Stimulated activated CD8-positive, alpha-beta memory T cell treated with anti-CD3 and anti-CD28 coated beads, Interleukin-2, amount 100 ng/mL, for 1 hour (primary cell): Measurements from ENCODE around the gene CCAR1.
"Not testable (repeated sequence)": the region's sequence is repeated elsewhere in the genome, so short reads cannot be mapped to it uniquely, and the experiment has no call there.

Experiments
- DNase-seq, 2 donors: peaks; one replicate each; pipeline ENCODE4 v3.0.0-alpha.2; 2020; ENCODE audit warnings: low read depth in 2 of 2

The CCAR1 gene

DNA sequence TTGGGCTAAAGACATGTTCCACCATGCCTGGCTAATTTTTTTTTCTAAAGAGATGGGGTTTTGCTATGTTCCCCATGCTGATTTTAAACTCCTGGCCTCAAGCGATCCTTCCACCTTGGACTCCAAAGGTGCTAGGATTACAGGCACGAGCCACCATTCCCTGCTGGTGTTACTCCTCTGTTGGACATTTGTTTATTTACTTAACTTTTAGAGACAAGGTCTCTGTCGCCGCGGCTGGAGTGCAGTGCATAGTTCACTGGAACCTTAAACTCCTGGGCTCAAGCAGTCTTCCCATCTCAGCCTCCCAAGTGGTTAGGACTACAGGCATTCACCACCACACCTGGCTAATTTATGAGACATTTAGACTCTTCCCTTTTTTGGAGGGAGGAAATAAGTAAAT is 38.9 kb downstream of the CCAR1 start:
- DNase-seq = no peak

GRCh38 chr10:68767407-68767806 is 46.4 kb downstream of the CCAR1 start:
- not testable (repeated sequence) for DNase-seq

DNA sequence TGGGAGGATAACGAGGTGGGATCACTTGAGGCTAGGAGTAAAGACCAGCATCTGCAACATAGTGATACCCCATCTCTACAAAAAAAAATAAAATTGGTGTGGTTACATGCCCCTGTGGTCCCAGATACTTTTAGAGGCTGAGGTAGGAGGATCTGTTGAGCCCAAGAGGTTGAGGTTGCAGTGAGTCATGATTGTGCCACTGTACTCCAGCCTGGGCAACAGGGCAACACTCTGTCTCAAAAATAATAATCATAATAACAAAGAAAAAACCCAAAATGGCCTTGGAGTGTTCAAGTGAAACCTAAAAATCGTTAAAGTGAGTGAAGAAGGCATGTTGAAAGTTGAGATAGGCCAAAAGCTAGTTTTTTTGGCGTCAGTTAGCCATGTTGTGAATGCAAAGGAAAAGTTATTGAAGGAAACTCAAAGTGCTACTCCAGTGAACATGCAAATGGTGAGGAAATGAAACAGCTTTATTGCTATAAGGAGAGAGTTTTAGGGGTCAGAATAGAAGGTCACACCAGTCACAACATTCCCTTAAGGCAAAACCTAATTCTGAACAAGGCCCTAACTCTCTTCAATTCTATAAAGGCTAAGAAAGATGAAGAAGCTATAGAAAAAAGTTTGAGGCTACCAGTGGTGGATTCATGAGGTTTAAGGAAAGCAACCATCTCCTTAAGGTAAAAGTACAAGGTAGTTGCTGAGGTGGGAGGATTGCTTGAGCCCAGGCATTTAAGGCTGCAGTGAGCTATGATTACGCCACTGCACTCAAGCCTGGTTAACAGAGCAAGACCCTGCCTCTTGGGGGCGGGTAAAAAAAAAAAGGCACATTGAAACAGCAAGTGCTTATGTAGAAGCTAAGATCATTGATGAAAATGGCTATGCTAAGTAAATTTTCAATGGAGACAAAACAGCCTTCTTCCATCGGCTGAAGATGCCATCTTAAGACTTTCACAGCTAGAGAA is 60.9 kb downstream of the CCAR1 start:
- DNase-seq = no peak

DNA sequence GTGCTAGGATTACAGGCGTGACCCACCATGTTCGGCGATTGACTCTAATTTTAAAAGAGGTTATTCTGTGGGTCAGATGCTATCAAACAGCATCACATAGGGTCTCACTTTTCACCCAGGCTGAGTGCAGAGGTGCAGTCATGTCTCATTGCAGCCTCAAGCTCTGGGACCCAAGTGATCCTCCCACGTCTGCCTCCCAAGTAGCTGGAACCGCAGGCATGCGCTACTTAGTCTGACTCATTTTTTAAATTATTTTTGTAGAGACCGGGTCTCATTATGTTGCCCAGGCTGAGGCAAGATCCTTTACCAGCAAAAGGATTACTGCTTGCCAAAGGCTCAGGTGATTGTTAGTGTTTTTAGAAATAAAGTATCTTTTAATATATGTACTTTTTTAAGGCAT is 63.4 kb downstream of the CCAR1 start:
- no peak for DNase-seq

DNA sequence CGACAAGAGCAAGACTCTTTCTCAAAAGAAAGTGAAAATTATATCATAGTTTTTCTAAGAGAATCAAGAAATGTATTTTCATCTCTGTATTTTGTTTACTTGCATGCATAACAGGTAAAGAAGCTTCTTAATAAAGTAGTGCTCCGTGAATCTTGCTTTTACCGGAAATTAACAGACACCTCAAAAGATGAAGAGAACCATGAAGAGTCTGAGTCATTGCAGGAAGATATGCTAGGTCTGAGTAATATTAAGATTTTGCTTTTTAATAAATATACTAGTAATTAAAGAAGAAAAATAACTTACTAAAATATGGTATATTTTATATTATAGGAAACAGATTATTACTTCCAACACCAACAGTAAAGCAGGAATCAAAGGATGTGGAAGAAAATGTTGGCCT is 66.8 kb downstream of the CCAR1 start:
- DNase-seq = no peak

GRCh38 chr10:68790476-68790875 is 69.4 kb downstream of the CCAR1 start:
- no peak for DNase-seq

GRCh38 chr10:68792115-68792514 is 71.1 kb downstream of the CCAR1 start:
- DNase-seq = no peak

GRCh38 chr10:68795886-68796532 is 75.0 kb downstream of the CCAR1 start:
- DNase-seq = no peak

DNA sequence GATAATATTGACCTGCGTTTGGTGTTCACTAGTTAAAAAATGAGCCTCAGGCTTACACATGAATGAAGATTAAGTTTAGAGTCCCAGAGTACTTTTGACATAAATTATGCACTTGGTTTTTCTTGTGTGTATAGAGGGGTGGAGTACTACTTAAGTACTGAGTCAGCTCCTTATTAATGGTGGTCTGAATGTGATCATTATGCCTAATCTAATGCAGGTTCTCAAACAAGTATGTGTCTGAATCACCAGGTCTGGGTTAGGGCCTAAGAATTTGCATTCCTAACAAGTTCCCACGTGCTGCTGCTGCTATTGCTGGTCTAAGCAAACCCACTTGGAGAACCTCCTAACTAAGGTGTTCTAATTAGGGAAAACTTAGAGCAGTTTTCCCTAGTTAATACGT is 75.6 kb downstream of the CCAR1 start:
- no peak for DNase-seq

DNA sequence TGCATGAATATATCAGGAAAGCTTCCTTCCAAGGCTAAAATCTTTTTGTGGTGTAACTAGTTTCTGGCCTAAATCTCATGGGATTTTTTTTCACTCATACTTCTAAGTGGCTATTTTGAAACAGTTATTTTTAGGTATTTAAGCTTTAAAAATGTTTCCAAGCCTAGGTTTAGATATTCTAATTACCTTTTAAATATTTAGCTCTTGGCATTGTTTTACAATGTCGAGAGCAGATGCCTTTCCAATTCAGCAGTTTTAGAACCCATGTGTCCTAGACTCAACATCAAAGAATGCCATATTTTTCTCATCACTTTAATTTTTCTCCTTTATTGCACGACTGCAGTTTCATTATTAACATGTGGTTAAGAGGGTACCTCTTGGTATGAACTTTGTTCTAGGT is 79.2 kb downstream of the CCAR1 start:
- no peak for DNase-seq

- DNase-seq = no peak
Observed at GRCh38 chr10:68804692-68805091, 83.7 kb downstream of the CCAR1 start.

- DNase-seq = not testable (repeated sequence)
Observed at GRCh38 chr10:68810830-68811229, 89.8 kb downstream of the CCAR1 start.

DNA sequence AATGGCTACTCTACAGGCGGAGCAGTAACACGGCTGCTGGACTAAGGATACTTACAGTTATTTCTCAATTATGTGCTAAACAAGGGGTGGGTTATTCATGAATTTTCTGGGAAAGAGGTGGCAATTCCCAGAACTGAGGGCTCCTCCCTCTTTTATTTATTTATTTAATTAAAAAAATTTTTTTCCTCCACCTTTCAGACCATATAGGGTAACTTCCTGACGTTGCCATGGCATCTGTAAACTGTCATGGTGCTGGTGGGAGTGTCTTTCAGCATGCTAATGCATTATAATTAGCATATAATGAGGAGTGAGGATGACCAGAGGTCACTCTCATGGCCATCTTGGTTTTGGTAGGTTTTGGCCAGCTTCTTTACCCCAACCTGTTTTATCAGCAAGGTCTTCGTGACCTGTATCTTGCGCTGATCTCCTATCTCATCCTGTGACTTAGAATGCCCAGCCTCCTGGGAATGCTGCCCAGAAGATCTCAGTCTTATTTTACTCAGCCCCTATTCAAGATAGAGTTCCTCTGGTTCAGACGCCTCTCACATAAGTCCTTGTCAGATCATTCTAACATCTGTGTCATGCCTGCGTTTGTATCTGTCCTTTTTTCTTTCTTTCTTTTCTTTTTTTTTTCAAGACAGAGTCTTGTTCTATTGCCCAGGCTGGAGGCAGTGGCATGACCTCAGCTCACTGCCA is 90.4 kb downstream of the CCAR1 start:
- DNase-seq = no peak

DNA sequence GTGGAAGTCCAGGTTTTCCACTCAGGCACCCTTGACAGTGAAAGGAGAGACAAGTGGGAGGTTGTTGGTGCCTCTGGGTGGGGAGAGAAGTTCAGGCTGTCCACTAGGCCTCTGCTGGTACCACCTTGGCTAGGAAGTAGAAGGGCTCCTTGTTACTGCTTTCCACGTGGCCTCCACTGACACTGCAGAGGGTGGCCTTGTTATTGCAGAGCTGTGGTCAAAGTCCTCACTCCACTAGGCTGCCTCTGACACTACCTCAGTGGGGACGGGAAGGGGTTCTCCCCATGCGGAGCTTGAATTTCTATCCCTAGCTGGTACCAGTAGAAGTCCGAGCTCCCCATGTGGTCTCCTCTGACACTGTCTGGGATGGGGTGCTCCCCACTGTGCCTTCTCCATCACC is 91.4 kb downstream of the CCAR1 start:
- DNase-seq = no peak

DNA sequence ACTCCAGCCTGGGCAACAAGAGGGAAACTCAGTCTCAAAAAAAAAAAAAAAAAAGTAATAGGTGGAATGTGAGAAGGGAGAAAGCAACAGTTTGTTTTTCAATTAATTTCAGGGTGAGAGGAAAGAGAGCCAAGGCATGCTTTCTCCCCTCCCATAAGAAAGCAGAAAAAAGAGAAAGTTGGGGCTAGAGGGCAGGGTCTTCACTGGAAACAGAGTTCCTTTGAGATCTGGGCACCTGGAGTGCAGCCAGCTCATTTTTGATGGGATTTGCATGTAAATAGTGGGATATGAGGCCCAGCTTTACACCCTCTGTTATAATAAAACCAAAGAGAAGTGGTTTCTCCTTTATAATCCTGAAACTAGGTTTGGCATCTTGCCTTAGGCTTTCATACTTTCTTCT is 92.5 kb downstream of the CCAR1 start:
- DNase-seq = no peak

- no peak for DNase-seq
Observed at GRCh38 chr10:68816796-68817412, 95.9 kb downstream of the CCAR1 start.

GRCh38 chr10:68820359-68820758 is 99.3 kb downstream of the CCAR1 start:
- not testable (repeated sequence) for DNase-seq

DNA sequence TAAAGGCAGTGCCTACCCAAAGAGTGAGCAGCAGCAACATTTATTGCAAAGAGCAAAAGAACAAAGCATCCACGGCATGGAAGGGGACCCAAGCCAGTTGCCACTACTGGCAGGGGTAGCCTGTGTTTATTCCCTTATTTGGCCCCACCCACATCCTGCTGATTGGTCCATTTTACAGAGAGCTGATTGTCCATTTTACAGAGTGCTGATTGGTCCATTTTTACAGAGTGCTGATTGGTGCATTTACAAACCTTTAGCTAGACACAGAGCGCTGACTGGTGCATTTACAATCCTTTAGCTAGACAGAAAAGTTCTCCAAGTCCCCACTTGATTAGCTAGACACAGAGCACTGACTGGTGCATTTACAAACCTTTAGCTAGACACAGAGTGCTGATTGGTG is 101.6 kb downstream of the CCAR1 start:
- DNase-seq = not testable (repeated sequence)

DNA sequence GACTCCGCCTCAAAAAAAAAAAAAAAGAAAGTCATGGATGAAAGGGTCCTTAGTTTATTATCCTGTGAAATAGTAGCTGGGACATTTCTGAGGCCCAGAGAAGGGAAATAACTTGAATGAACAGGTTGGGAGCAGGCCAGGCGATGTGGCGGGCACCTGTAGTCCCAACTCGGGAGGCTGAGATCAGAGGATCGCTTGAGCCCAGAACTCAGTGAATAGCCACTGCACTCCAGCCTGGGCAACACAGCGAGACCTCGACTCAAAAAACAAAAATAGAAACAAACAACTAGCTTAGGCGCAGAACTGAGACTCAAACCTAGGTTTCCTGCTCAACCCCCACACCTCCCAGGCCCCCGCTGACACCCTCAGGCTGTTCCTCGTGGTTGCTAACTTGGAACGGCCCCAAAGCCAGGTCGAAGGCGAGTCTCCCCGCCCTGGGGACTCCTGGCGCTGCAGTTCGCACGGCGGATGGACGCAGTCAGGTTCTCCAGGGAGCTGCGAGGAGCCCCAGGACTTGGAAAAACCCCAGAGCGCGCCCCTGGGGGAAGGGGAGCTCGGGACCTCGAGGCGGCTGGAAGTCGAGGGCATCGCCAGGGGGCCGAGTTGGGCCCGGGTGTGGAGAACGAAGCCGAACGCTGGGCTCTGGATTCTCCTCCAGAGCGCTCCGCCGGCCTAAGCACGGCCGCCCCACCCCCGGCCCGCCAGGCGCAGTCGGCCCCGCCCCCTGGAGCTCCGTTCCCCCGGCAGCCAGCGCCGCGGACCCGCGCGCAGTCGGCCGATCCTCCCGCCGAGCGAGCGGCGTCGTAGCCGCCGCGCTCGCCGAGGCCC is 105.9 kb downstream of the CCAR1 start, which contains the start of gene STOX1:
STOX1 (plus strand) TSS at position 768 of the 828 bp plus-strand sequence. CDS start 93 bp downstream, outside the sequence.
- peak in 1 of 2 donors; percentile 29 for DNase-seq

DNA sequence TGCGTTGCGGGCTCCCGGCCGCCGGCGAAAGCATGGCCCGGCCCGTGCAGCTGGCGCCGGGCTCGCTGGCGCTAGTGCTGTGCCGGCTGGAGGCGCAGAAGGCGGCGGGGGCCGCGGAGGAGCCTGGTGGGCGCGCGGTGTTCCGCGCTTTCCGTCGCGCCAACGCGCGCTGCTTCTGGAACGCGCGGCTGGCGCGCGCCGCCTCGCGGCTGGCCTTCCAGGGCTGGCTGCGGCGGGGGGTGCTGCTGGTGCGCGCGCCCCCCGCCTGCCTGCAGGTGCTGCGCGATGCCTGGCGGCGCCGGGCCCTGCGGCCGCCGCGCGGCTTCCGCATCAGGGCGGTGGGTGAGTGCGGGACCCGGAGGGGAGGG is 106.5 kb downstream of the CCAR1 start:
- not testable (repeated sequence) for DNase-seq

DNA sequence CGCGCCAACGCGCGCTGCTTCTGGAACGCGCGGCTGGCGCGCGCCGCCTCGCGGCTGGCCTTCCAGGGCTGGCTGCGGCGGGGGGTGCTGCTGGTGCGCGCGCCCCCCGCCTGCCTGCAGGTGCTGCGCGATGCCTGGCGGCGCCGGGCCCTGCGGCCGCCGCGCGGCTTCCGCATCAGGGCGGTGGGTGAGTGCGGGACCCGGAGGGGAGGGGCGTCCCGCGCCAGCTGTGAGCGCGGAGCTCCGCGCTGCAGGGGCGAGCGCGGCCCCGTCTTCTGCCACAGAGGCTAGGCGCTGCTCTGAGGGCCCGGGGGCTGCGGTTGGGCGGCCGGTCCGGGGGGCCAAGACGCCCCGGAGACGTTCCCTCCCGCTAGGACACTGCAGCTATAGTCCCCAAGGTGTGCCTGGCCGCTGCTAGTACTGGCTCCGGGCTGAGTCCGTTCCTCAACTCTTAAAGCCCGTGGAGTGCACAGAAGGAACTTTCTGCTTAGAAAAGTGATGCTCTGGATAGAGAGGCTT is 107.1 kb downstream of the CCAR1 start:
- not testable (repeated sequence) for DNase-seq
